ENCODE measurements around the gene GSG1. TPM values are rescaled to one million over a fixed set of nuclear protein-coding genes. Genes with fewer than 3 reads are reported as not detected.
"Not testable (repeated sequence)": the region's sequence is repeated elsewhere in the genome, so short reads cannot be mapped to it uniquely, and the experiment has no call there.

The GSG1 gene
- total RNA-seq, 1 donor from 2014 or later: not detected

GRCh38 chr12:13036881-13037280, 66.6 kb downstream of the GSG1 start:
- no peak overlapping the region for H3K4me3 ChIP-seq
- H3K4me1 ChIP-seq: no peaks in the 10 kb centered on the region
- intact Hi-C loops (cut with micrococcal nuclease): no loop called here
- no peak for DNase-seq
- no peaks in the 10 kb centered on the region for H3K36me3 ChIP-seq
- no peak overlapping the region for H3K27ac ChIP-seq (replicated peaks)
- no peak for TF ChIP-seq CTCF (IDR thresholded peaks at IDR 0.05; ENCODE audit: borderline replicate concordance)
- no peaks in the 10 kb centered on the region for H3K9me3 ChIP-seq (replicated peaks)
- no peaks in the 10 kb centered on the region for H3K27me3 ChIP-seq (ENCODE audit: low read depth)

- DNase-seq; H3K4me3 ChIP-seq; H3K9me3 ChIP-seq (replicated peaks); intact Hi-C loops (cut with micrococcal nuclease); H3K36me3 ChIP-seq; H3K27me3 ChIP-seq (ENCODE audit: low read depth); H3K4me1 ChIP-seq; H3K27ac ChIP-seq (replicated peaks): not testable (repeated sequence)
Observed at GRCh38 chr12:13035335-13035734, 68.1 kb downstream of the GSG1 start.

Other genes starting within 250 kb of the GSG1 start
- 0.77 TPM for gene GPRC5A, start 212.1 kb downstream of the GSG1 start, total RNA-seq
- not detected for gene GPRC5D, start 151.5 kb downstream of the GSG1 start, total RNA-seq
- gene HEBP1, start 103.4 kb downstream of the GSG1 start, total RNA-seq: 65.4 TPM
- gene FAM234B, start 59.3 kb downstream of the GSG1 start, total RNA-seq: 1.8 TPM
- 90.5 TPM for gene EMP1, start 93.1 kb upstream of the GSG1 start, total RNA-seq

Measured in left ventricle myocardium inferior (tissue), 1 donor.